Sigmoid colon (tissue), 7 donors: ENCODE data around the gene CCDC120. TPM values are rescaled to one million over a fixed set of nuclear protein-coding genes. Genes with fewer than 3 reads are reported as not detected.

Experiments used
- DNase-seq: peaks from one replicate; pipeline ENCODE4 v3.0.0-alpha.2; 2019
- H3K27ac ChIP-seq, 4 donors: fragments of 200-600 bp; sonication (generic); one replicate each; pipeline ENCODE4 v1.5.1; 2016 to 2019; ENCODE audit warnings: mild to moderate bottlenecking in 1 of 4
- H3K27me3 ChIP-seq, 3 donors: fragments of 200-600 bp; sonication (generic); one replicate each; pipeline ENCODE4 v1.5.1; 2019; ENCODE audit warnings: mild to moderate bottlenecking in 1 of 3
- H3K36me3 ChIP-seq, 4 donors: fragments of 200-600 bp; sonication (generic); one replicate each; pipeline ENCODE4 v1.5.1; 2016 to 2019
- H3K4me1 ChIP-seq, 4 donors: fragments of 200-600 bp; sonication (generic); one replicate each; pipeline ENCODE4 v1.5.1; 2017 to 2019
- H3K4me3 ChIP-seq, 4 donors: fragments of 200-600 bp; sonication (generic); one replicate each; pipeline ENCODE4 v1.5.1; 2017 to 2019; ENCODE audit warnings: mild to moderate bottlenecking in 2 of 4, moderate library complexity in 1 of 4
- H3K9me3 ChIP-seq, 4 donors: fragments of 200-600 bp in 3 of 4; sonication (generic) in 3 of 4; one replicate each; pipeline versions ENCODE4 v1.5.1 to v1.6.1; 2013 to 2019
- EP300 ChIP-seq, 4 donors: sonication (generic); formaldehyde crosslinking; IDR thresholded peaks; one replicate each; pipeline ENCODE4 v1.6.1; 2017; ENCODE audit warnings: antibody characterized with exemption in 4 of 4
- POLR2A ChIP-seq, 2 donors: fragments of 450-650 bp; IDR thresholded peaks; one replicate each; pipeline ENCODE4 v1.6.1; 2016; ENCODE audit warnings: antibody characterized with exemption in 2 of 2, mild to moderate bottlenecking in 2 of 2, moderate library complexity in 2 of 2
- POLR2AphosphoS5 ChIP-seq, 4 donors: sonication (generic); formaldehyde crosslinking; IDR thresholded peaks; one replicate each; pipeline ENCODE4 v1.6.1; 2017; ENCODE audit warnings: antibody characterized with exemption in 4 of 4
- WGBS, 2 donors: extraction: QIAGEN DNeasy Blood & Tissue Kit; methylation state at CpG; one replicate each; pipeline ENCODE4 v1.1.7; 2013; 5-methylcytosine and 5-hydroxymethylcytosine counted together
- intact Hi-C: fragments of 100-400 bp; cut with DNase I; formaldehyde crosslinking; loops from one replicate; pipeline ENCODE4 v1.15.1; 2023
- polyA plus RNA-seq, 3 donors: library from polyadenylated mRNA; stranded (reverse); fragments of 200-250 nt; gene quantifications; one replicate each; pipeline ENCODE4 v1.2.3, GENCODE V29; 2013
- total RNA-seq, 4 donors: library from RNA; depleted of rRNA; stranded (reverse); fragments of >200 nt; gene quantifications; one replicate each; pipeline ENCODE4 v1.1.0, GENCODE V29; 2016
- TF ChIP-seq, protein P1 (sequence below), 4 experiments: fragments of 450-650 bp in 3 of 4; fragments of 200-600 bp in 1 of 4; IDR thresholded peaks; one replicate each; pipeline ENCODE4 v1.5.1; 2016 to 2019; ENCODE audit warnings: antibody characterized with exemption in 4 of 4, mild to moderate bottlenecking in 3 of 4, moderate library complexity in 2 of 4
- donor health status: healthy with polysubstance abuse.
- donor health status: Bipolar disorder and iron deficiency.
- donor health status: healthy.

Gene CCDC120
- total and polyA plus RNA-seq, 7 donors, result 0.71 to 7.6 (median 3.9) TPM

DNA sequence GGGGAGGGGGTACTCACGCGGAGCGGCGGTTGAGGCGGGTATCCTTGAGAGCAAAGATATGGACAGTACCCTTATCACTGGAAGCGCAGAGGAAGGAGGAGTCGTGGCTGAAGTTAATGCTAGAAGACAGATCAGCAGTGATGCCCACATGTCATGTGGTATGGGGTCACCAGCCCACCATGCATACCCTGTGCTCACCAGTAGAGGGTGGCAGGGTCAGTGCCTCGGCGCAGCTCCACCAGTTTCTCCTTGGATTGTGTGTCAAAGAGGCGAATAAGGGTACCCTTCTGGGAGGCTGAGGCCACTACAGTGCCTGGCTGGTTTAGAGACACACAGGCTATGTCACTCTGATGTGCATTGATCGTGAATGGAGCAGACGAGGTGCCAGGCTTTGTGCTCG, 16.5 kb downstream of the CCDC120 start:
- WGBS, 2 donors, result 93 to 94% methylated on average over 13 of the region's 13 CpGs
- Histone ChIP-seq H3K27me3 (no peaks in the 10 kb centered on the region), H3K4me1 (peaks cover 0 to 31% (median 23%) of the 10 kb centered on the region in 4 donors), H3K36me3 (peaks cover 0 to 18% (median 6%) of the 10 kb centered on the region in 4 donors), H3K9me3 (no peaks in the 10 kb centered on the region), H3K27ac (no peak overlapping the region), H3K4me3 (no peak overlapping the region)
- intact Hi-C loops, result no loop called here
- TF ChIP-seq, protein P1, sequence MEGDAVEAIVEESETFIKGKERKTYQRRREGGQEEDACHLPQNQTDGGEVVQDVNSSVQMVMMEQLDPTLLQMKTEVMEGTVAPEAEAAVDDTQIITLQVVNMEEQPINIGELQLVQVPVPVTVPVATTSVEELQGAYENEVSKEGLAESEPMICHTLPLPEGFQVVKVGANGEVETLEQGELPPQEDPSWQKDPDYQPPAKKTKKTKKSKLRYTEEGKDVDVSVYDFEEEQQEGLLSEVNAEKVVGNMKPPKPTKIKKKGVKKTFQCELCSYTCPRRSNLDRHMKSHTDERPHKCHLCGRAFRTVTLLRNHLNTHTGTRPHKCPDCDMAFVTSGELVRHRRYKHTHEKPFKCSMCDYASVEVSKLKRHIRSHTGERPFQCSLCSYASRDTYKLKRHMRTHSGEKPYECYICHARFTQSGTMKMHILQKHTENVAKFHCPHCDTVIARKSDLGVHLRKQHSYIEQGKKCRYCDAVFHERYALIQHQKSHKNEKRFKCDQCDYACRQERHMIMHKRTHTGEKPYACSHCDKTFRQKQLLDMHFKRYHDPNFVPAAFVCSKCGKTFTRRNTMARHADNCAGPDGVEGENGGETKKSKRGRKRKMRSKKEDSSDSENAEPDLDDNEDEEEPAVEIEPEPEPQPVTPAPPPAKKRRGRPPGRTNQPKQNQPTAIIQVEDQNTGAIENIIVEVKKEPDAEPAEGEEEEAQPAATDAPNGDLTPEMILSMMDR (IDR thresholded peaks at IDR 0.05), result no peak
- no peak for TF ChIP-seq POLR2AphosphoS5 (IDR thresholded peaks at IDR 0.05)
- TF ChIP-seq EP300 (IDR thresholded peaks at IDR 0.05), result no peak
- TF ChIP-seq POLR2A (IDR thresholded peaks at IDR 0.05), result no peak
- DNase-seq, result no peak

DNA sequence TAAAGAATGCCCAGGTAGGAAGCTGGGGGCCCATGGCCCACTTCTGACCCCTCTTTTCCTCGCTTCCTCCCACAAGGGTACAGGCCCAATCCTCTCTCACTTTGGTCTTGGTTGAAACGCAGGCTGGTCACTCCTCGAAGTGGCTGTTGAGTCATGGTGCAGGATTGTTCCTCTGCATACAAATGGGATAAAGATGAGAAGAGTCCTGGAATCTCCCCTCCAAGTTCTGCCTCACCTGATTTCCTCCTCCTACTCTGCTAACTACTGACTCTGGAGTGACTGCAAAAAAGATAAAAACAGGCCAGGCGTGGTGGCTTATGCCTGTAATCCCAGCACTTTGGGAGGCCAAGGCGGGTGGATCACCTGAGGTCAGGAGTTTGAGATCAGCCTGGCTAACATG, 19.1 kb downstream of the CCDC120 start:
- intact Hi-C loops, result no loop called here
- WGBS, 2 donors, result 89 to 93% methylated on average over 5 of the region's 5 CpGs
- Histone ChIP-seq H3K27me3 (no peaks in the 10 kb centered on the region), H3K4me1 (peaks cover 0 to 24% (median 15%) of the 10 kb centered on the region in 4 donors), H3K27ac (peak overlapping the region in 1 of 4 donors; percentile 93), H3K36me3 (peaks cover 0 to 18% (median 6%) of the 10 kb centered on the region in 4 donors), H3K4me3 (no peak overlapping the region), H3K9me3 (no peaks in the 10 kb centered on the region)
- TF ChIP-seq POLR2AphosphoS5 (IDR thresholded peaks at IDR 0.05) (no peak), POLR2A (IDR thresholded peaks at IDR 0.05) (no peak), EP300 (IDR thresholded peaks at IDR 0.05) (no peak)
- TF ChIP-seq, protein P1 (IDR thresholded peaks at IDR 0.05), result no peak
- no peak for DNase-seq

DNA sequence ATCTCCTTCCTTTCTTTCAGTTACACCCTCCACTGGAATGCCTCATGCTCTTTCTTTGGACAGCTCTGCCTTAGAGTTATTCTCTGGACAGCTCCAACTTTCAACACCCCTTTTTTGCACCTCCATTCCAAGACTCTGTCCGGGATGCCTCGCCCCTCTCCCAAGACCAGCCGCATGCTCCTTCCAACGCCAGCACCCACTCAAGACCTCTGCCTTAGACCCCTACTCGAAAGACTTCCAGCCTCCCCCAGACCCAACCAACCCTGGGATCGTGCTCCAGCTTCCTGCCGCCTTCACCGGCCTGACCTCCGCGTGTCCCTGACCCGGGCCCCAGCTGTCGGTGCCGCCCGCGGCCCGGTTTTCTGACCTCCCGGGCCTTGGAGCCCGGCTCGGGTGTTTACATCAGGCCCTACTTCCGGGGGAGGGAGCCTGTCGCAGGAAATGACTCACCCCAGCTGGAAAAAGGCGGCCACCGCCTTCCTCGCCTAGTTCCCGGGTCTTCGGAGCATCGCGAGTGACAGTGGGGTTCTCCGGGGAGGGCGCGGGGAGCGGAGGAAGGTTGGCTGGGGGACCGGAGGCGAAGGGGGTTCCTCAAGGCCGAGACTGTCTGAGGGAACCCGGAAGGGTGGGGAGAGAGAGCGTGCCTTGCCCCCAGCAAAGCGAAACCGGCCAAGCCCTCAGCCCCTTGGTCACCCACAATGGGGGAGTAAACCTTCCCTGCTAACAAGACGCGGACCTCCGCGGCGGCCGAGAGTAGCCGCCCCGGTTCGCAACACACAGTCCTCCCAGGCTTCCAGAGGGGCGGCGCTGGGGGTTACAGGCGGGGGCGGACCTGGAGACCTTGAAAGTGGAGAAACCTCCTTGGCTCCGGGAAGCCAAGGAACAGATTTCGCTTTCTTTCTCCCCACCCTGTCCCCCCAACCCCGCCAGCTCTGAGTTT, 21.0 kb downstream of the CCDC120 start, which contains the start of gene WDR45:
Gene WDR45, minus strand, starts transcription at position 399 of the 940 bp plus-strand sequence. CDS start 1,792 bp downstream, outside the sequence.
- no peaks in the 10 kb centered on the region for H3K9me3 ChIP-seq
- H3K4me3 ChIP-seq, result peak within 1 kb of the TSS; percentile 53 to 69 (median 60)
- TF ChIP-seq POLR2A (IDR thresholded peaks at IDR 0.05), result peak; percentile 68 to 76
- TF ChIP-seq, protein P1 (IDR thresholded peaks at IDR 0.05), result no peak
- no peak for TF ChIP-seq EP300 (IDR thresholded peaks at IDR 0.05)
- TF ChIP-seq POLR2AphosphoS5 (IDR thresholded peaks at IDR 0.05), result peak; percentile 77 to 86 (median 82)
- intact Hi-C loops, result loop anchor here (2.0 kb wide), 1 partner anchor 77 kb away; the partner anchor contains the start of gene GRIPAP1
- WGBS, 2 donors, result 1% methylated on average over 55 of the region's 55 CpGs
- peak; percentile 88 for DNase-seq
- H3K4me1 ChIP-seq, result peaks cover 0 to 10% (median 7%) of the 10 kb centered on the region in 4 donors
- H3K36me3 ChIP-seq, result peaks cover 0 to 18% (median 6%) of the 10 kb centered on the region in 4 donors
- H3K27ac ChIP-seq, result peak within 1 kb of the TSS; percentile 85 to 93 (median 90)
- H3K27me3 ChIP-seq, result no peaks in the 10 kb centered on the region

DNA sequence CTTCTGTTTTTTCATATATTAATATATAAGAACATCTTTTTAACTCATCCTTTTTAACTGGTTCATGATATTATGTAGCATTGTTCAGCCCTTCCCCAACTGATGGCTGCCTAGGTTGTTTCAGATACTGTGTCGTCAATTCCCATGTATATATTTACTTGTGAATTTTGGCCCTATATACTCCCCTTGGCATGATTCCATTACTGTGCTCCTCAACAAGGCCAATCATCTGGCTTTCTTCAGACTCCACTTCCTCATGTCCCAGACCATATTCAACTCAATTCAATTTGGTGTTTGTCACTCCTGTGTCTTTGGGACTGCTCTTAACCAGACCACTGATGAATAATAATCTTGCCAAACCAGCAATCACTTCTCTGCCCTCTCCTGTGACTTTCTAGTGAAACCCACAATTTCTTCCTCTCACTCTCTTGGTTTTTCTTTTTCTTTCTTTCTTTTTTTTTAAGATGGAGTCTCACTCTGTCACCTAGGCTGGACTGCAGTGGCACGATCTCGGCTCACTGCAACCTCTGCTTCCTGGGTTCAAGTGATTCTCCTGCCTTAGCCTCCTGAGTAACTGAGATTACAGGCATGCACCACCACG, 23.6 kb downstream of the CCDC120 start:
- H3K27me3 ChIP-seq, result no peaks in the 10 kb centered on the region
- H3K36me3 ChIP-seq, result peaks cover 0 to 6% (median 2%) of the 10 kb centered on the region in 4 donors
- H3K27ac ChIP-seq, result no peak overlapping the region
- no peak overlapping the region for H3K4me3 ChIP-seq
- DNase-seq, result no peak
- peaks cover 0 to 10% (median 7%) of the 10 kb centered on the region in 4 donors for H3K4me1 ChIP-seq
- intact Hi-C loops, result no loop called here
- TF ChIP-seq, protein P1 (IDR thresholded peaks at IDR 0.05), result no peak
- TF ChIP-seq EP300 (IDR thresholded peaks at IDR 0.05) (no peak), POLR2AphosphoS5 (IDR thresholded peaks at IDR 0.05) (no peak), POLR2A (IDR thresholded peaks at IDR 0.05) (no peak)
- no peaks in the 10 kb centered on the region for H3K9me3 ChIP-seq
- WGBS, 2 donors, result 59 to 80% methylated on average over 4 of the region's 4 CpGs
